AG09309 (cell line): Measurements from ENCODE around the gene CYB561D1.

Experiments
- DNase-seq: peaks from one replicate; pipeline ENCODE4 v3.0.0-alpha.2; 2010; ENCODE audit warnings: low read depth
- H3K4me3 ChIP-seq: 2 replicates; pipeline ENCODE4 v1.5.1; 2011; ENCODE audit warnings: mild to moderate bottlenecking, low read depth, low read length, moderate library complexity; ENCODE audit not compliant: control insufficient read depth
- TF ChIP-seq, protein P1 (sequence below): IDR thresholded peaks from 2 replicates; pipeline ENCODE4 v1.5.1; 2011; ENCODE audit warnings: mild to moderate bottlenecking, low read depth, low read length, inconsistent platforms; ENCODE audit not compliant: insufficient read depth, control insufficient read depth; ENCODE audit errors: missing control alignments

Gene CYB561D1

DNA sequence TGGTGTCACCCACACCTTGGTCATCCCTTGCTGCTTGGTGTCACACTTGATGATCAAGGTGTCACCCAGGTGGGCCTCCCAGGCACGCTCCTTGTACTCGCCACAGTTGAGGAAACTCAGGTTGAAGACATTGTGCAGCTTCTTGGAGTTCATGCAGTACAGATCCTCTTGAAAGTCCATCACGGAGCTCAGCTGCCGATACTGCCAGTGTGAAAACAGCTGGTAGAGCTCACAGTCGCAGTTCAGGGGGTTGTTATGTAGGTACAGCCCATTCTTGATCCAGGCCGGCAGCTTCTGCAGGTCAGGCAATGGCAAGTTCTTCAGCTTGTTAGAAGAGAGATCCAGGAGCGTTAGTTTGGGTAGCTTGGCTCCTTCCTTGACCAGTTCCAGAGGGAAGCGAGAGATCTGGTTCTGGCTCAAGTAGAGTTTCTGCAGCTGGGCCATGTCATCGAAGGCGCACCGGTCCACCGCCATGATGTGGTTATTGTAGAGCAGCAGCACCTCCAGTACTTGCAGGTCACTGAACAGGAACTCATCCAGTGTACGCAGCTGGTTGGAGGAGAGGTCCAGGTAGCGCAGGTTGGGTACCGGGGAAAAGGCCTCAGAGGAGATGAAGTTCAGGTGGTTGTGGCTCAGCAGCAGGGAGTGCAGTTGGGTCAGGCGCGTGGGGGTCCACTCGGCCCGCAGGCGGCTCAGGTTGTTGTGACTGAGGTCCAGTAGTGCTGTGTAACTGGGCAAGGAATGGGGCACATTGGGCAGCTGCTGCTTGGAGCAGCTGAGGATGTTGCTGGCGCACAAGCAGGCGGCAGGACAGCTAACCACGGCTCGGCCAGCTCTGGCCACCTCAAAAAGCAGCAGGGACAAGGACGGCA is 14.3 kb downstream of the CYB561D1 start:
- no peak for DNase-seq
- TF ChIP-seq, protein P1, sequence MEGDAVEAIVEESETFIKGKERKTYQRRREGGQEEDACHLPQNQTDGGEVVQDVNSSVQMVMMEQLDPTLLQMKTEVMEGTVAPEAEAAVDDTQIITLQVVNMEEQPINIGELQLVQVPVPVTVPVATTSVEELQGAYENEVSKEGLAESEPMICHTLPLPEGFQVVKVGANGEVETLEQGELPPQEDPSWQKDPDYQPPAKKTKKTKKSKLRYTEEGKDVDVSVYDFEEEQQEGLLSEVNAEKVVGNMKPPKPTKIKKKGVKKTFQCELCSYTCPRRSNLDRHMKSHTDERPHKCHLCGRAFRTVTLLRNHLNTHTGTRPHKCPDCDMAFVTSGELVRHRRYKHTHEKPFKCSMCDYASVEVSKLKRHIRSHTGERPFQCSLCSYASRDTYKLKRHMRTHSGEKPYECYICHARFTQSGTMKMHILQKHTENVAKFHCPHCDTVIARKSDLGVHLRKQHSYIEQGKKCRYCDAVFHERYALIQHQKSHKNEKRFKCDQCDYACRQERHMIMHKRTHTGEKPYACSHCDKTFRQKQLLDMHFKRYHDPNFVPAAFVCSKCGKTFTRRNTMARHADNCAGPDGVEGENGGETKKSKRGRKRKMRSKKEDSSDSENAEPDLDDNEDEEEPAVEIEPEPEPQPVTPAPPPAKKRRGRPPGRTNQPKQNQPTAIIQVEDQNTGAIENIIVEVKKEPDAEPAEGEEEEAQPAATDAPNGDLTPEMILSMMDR = no peak
- H3K4me3 ChIP-seq = no peak overlapping the region

- no peak for DNase-seq
- peak overlapping the region; percentile 67 for H3K4me3 ChIP-seq
- TF ChIP-seq, protein P1 = no peak
These were observed 14.9 kb downstream of the CYB561D1 start for GRCh38 chr1:109508873-109509175.

DNA sequence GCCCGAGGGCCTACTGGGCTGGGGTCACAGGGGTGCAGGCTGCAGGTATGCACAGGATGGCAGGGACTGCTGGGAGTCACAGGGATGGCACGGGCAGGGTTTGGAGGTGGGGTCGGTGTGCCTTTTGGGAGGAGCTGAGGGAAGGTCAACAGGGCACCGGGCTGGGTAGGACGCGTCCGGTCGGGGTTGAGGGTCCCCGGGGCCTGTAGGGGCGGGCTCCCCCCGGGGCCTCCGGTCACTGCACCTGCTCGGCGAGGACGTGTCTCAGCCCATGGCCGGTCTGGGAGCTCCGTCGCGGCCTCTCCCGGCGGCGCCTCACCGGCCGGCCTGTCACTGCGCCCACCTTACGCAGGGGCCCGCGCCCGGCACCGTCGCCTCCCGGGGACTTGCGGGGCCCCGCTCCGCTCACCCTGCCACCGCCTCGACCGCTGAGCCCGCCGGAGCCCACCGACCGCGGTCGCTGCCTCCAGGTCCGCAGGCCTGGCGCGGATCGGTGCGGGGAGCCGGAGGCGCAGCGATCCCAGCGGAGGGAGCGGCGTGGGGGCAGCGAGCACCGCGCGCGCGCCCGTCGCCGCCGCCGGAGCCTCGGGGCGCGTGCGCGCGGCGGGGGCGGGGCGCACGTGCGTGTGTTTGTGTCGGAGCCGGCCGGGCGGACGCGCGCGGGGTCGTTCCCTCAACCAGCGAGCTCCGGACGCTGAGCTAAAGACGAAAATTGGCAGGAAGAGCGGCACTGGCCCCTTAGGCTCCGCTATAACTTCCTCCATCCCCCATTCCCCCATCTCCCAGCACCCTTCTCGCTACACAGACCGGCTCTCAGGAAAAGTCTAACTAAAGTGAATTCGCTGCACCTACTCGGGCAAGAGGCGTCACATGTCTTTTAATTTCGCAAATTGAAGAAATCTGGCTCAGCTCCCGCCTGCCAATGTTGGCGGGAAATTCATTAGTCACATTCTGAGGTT is 15.6 kb downstream of the CYB561D1 start, which contains the start of gene AMIGO1:
AMIGO1 (minus strand) TSS at position 552 of the 959 bp plus-strand sequence. CDS start 815 bp downstream, outside the sequence.
- TF ChIP-seq, protein P1 = no peak
- peak within 1 kb of the TSS; percentile 67 for H3K4me3 ChIP-seq
- DNase-seq = no peak

- no peak for DNase-seq
- TF ChIP-seq, protein P1 = no peak
- H3K4me3 ChIP-seq = no peak overlapping the region
These were observed 19.3 kb downstream of the CYB561D1 start for GRCh38 chr1:109513110-109513710.

- TF ChIP-seq, protein P1 = no peak
- DNase-seq = no peak
- H3K4me3 ChIP-seq = no peak overlapping the region
These were observed 21.0 kb downstream of the CYB561D1 start for GRCh38 chr1:109514846-109515245.

DNA sequence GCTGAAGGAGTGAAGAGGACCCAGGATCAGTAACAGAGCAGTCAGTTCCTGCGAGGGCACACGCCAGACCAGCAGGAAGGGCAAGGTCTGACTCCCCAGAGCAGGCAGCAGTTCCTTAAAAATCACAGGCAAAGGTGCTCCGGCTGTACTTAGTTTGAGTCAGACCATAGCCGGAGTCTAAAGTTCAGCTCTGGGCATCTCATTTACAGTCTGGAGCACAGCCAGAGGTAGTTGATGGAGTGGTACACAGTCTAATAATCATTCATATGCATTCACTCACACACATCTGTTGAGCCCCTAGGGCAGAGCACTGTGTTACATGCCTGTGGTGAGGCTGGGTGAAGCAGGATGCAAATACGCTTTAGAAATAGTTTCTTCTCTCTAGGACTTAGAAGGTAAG is 23.0 kb downstream of the CYB561D1 start:
- DNase-seq = peak; percentile 45

More for the DNA sequence above, 23.0 kb downstream of the CYB561D1 start:
- TF ChIP-seq, protein P1 = no peak
- H3K4me3 ChIP-seq = no peak overlapping the region
